ENCODE measurements around the gene KRT3. TPM values are rescaled to one million over a fixed set of nuclear protein-coding genes. Genes with fewer than 3 reads are reported as not detected.

Gene KRT3
- total RNA-seq, 1 experiment from 2014 or later, result not detected

- POLR2A ChIA-PET, result no interaction called here
- CTCF ChIA-PET, result interaction anchor here (1.8 kb wide), 1 partner anchor 31 kb away, joined by 8 read pairs; no protein-coding TSS in a partner anchor
- Histone ChIP-seq H2AFZ (ENCODE audit: low read depth, low read length, poor library complexity, severe bottlenecking) (no peak overlapping the region), H3K27ac (ENCODE audit: low read depth, low read length) (no peak overlapping the region), H3K79me2 (ENCODE audit: insufficient read depth, low read length) (no peaks in the 10 kb centered on the region), H4K20me1 (ENCODE audit: insufficient read depth) (no peaks in the 10 kb centered on the region), H3K9me3 (ENCODE audit: control insufficient read depth in 1 of 2, insufficient read depth in 1 of 2, low read depth in 1 of 2, low read length in 2 of 2) (no peaks in the 10 kb centered on the region), H3K4me3 (replicated peaks in 1 of 2; ENCODE audit: low read depth in 1 of 2, low read length in 2 of 2) (no peak overlapping the region), H3K27me3 (ENCODE audit: insufficient read depth, low read length) (peaks cover 10% of the 10 kb centered on the region; the same call in 1 of the 2 replicates), H3K9me2 (ENCODE audit: insufficient read depth) (no peaks in the 10 kb centered on the region), H3K4me2 (ENCODE audit: low read length) (no peak overlapping the region), H3K36me3 (ENCODE audit: control insufficient read depth in 1 of 2, insufficient read depth in 2 of 2, low read length in 2 of 2) (no peaks in the 10 kb centered on the region), H3K9ac (ENCODE audit: low read length) (no peak overlapping the region), H3K4me1 (ENCODE audit: control insufficient read depth in 1 of 2, insufficient read depth in 2 of 2, low read length in 2 of 2) (peaks cover 0 to 18% of the 10 kb centered on the region in 2 experiments; a peak in 2 of 4 replicates)
- ATAC-seq (no peak), DNase-seq (ENCODE audit: low read depth, low spot score) (no peak)
- intact Hi-C loops (cut with micrococcal nuclease), result no loop called here
- RAD21 ChIA-PET (ENCODE audit: low non-redundant PET in 1 of 2, low total read pairs in 2 of 2, uncharacterized antibody in 2 of 2, unreplicated experiment in 2 of 2), result no interaction called here
- TF ChIP-seq, protein P1, sequence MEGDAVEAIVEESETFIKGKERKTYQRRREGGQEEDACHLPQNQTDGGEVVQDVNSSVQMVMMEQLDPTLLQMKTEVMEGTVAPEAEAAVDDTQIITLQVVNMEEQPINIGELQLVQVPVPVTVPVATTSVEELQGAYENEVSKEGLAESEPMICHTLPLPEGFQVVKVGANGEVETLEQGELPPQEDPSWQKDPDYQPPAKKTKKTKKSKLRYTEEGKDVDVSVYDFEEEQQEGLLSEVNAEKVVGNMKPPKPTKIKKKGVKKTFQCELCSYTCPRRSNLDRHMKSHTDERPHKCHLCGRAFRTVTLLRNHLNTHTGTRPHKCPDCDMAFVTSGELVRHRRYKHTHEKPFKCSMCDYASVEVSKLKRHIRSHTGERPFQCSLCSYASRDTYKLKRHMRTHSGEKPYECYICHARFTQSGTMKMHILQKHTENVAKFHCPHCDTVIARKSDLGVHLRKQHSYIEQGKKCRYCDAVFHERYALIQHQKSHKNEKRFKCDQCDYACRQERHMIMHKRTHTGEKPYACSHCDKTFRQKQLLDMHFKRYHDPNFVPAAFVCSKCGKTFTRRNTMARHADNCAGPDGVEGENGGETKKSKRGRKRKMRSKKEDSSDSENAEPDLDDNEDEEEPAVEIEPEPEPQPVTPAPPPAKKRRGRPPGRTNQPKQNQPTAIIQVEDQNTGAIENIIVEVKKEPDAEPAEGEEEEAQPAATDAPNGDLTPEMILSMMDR (IDR thresholded peaks at IDR 0.05 in 2 of 3, conservative IDR thresholded peaks at IDR 0.05 in 1 of 3; ENCODE audit: borderline replicate concordance in 1 of 3, insufficient read depth in 1 of 3, low read depth in 2 of 3, low read length in 2 of 3), result no peak
- TF ChIP-seq POLR2A (IDR thresholded peaks at IDR 0.05; ENCODE audit: borderline replicate concordance, extremely low read depth, insufficient read depth, insufficient read length), result no peak
- TF ChIP-seq EZH2phosphoT487 (IDR thresholded peaks at IDR 0.05; ENCODE audit: borderline replicate concordance), result no peak
- BruUV-seq (replicated peaks), result no TSS peak
Observed at GRCh38 chr12:52839436-52840105, 43.7 kb upstream of the KRT3 start.

- Histone ChIP-seq H3K4me3 (replicated peaks in 1 of 2; ENCODE audit: low read depth in 1 of 2, low read length in 2 of 2) (no peak overlapping the region), H3K9me2 (ENCODE audit: insufficient read depth) (no peaks in the 10 kb centered on the region), H3K36me3 (ENCODE audit: control insufficient read depth in 1 of 2, insufficient read depth in 2 of 2, low read length in 2 of 2) (no peaks in the 10 kb centered on the region), H3K9ac (ENCODE audit: low read length) (no peak overlapping the region), H3K4me2 (ENCODE audit: low read length) (no peak overlapping the region), H3K79me2 (ENCODE audit: insufficient read depth, low read length) (no peaks in the 10 kb centered on the region), H4K20me1 (ENCODE audit: insufficient read depth) (no peaks in the 10 kb centered on the region), H3K4me1 (ENCODE audit: control insufficient read depth in 1 of 2, insufficient read depth in 2 of 2, low read length in 2 of 2) (peaks cover 0 to 18% of the 10 kb centered on the region in 2 experiments; a peak in 2 of 4 replicates), H2AFZ (ENCODE audit: low read depth, low read length, poor library complexity, severe bottlenecking) (no peak overlapping the region), H3K9me3 (ENCODE audit: control insufficient read depth in 1 of 2, insufficient read depth in 1 of 2, low read depth in 1 of 2, low read length in 2 of 2) (no peaks in the 10 kb centered on the region), H3K27ac (ENCODE audit: low read depth, low read length) (no peak overlapping the region), H3K27me3 (ENCODE audit: insufficient read depth, low read length) (peaks cover 10% of the 10 kb centered on the region; the same call in 1 of the 2 replicates)
- DNase-seq (ENCODE audit: low read depth, low spot score) (no peak), ATAC-seq (no peak)
- ChIA-PET RAD21 (ENCODE audit: low non-redundant PET in 1 of 2, low total read pairs in 2 of 2, uncharacterized antibody in 2 of 2, unreplicated experiment in 2 of 2) (no interaction called here), CTCF (no interaction called here), POLR2A (no interaction called here)
- BruUV-seq (replicated peaks), result no TSS peak
- intact Hi-C loops (cut with micrococcal nuclease), result no loop called here
- TF ChIP-seq YY1 (IDR thresholded peaks at IDR 0.05; ENCODE audit: extremely low read depth, insufficient replicate concordance, low read depth, low read length), result no peak
- TF ChIP-seq ELF1 (IDR thresholded peaks at IDR 0.05; ENCODE audit: borderline replicate concordance, low read depth), result no peak
- TF ChIP-seq, protein P2, sequence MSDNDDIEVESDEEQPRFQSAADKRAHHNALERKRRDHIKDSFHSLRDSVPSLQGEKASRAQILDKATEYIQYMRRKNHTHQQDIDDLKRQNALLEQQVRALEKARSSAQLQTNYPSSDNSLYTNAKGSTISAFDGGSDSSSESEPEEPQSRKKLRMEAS (IDR thresholded peaks at IDR 0.05), result no peak
- TF ChIP-seq ATF3 (IDR thresholded peaks at IDR 0.05), result no peak
- no peak for TF ChIP-seq SRF (IDR thresholded peaks at IDR 0.05; ENCODE audit: low read depth)
- TF ChIP-seq CEBPB (IDR thresholded peaks at IDR 0.05; ENCODE audit: low read depth), result no peak
- TF ChIP-seq ZFX (IDR thresholded peaks at IDR 0.05), result no peak
- no peak for TF ChIP-seq JUND (IDR thresholded peaks at IDR 0.05)
- TF ChIP-seq ZNF274 (IDR thresholded peaks at IDR 0.05; ENCODE audit: low read depth, low read length), result no peak
- no peak for TF ChIP-seq POLR2A (IDR thresholded peaks at IDR 0.05; ENCODE audit: borderline replicate concordance, extremely low read depth, insufficient read depth, insufficient read length)
- no peak for TF ChIP-seq SIN3A (IDR thresholded peaks at IDR 0.05; ENCODE audit: low read depth)
- no peak for TF ChIP-seq EZH2phosphoT487 (IDR thresholded peaks at IDR 0.05; ENCODE audit: borderline replicate concordance)
- TF ChIP-seq POLR2AphosphoS5 (IDR thresholded peaks at IDR 0.05; ENCODE audit: low read depth, low read length), result no peak
- no peak for TF ChIP-seq SP1 (IDR thresholded peaks at IDR 0.05; ENCODE audit: low read depth)
Observed at GRCh38 chr12:52838609-52839435, 42.9 kb upstream of the KRT3 start.

All from HCT116 (cell line).